Epithelial cell of esophagus (primary cell): ENCODE measurements around the gene ENTHD1.

ENCODE experiments used
- DNase-seq: peaks from one replicate; pipeline ENCODE4 v3.0.0; 2010; ENCODE audit warnings: low read depth
- H3K4me3 ChIP-seq: 2 replicates; pipeline ENCODE4 v1.5.1; 2011; ENCODE audit warnings: mild to moderate bottlenecking, low read length, control low read depth
- CTCF ChIP-seq: IDR thresholded peaks from 2 replicates; pipeline ENCODE4 v1.5.1; 2011; ENCODE audit warnings: low read depth, mild to moderate bottlenecking, low read length, control low read depth, inconsistent platforms; ENCODE audit not compliant: insufficient read depth; ENCODE audit errors: missing control alignments

Gene ENTHD1

GRCh38 chr22:39915295-39915726, 21.8 kb upstream of the ENTHD1 start:
- H3K4me3 ChIP-seq: no peak overlapping the region
- TF ChIP-seq CTCF: no peak
- no peak for DNase-seq

- H3K4me3 ChIP-seq: no peak overlapping the region
- no peak for DNase-seq
- no peak for TF ChIP-seq CTCF
Measured at GRCh38 chr22:39914584-39914983, 21.0 kb upstream of the ENTHD1 start.

- TF ChIP-seq CTCF: no peak
- no peak overlapping the region for H3K4me3 ChIP-seq
- no peak for DNase-seq
Measured at GRCh38 chr22:39913886-39914285, 20.3 kb upstream of the ENTHD1 start.

DNA sequence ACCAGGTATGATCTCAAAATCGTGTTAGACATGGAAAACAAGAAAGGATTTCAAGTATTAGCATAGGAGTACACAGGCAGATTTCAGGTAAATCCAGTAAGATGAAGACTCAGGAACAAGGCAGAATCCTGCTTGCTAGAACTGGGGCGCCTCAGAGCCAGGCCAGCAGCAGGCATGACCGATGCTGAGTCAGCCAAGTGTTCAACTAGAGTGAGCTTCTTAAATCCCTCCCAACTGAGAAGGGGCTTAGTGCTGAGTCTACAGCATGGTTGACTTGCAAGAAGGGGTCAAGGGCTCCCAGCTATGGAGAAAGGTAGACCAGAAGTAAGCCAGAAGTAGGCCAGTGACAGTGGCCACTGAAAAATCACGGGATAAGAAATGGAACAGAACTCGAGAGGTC, 19.8 kb upstream of the ENTHD1 start:
- DNase-seq: peak; percentile 7
- no peak for TF ChIP-seq CTCF
- H3K4me3 ChIP-seq: no peak overlapping the region

DNA sequence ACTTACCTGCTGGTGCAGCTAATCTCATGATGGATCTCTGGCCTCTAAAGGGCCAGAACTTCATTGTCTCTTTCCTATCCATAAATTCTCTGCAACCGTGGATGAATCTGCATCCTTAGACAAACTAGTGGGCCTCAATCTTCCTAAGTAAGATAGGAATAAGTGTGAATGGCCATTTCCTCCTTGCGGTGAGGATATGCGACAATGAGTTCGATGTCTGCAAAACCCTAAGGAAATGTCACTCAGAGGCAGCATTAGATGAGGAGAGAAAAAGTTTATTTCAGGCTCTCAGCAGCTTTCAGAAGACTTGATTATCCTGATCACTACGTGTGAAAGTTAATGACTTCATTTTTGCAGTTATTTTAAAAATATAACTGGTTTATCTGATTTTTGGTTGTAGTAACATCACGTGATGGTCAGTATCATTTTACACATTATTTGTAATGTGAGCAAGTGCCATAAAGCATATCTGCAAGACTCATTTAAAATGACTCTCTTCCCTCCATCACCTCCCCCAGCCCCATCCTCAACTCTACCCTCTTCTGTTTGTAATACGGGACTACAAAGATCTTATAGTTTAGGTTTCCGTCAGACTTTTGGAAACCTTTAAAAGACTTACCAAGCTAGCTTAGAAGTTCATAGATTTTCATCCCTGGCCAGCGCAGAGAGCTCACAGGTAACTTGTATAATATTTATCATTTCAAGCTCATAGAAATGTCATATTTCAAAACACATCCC, 17.5 kb upstream of the ENTHD1 start:
- no peak for TF ChIP-seq CTCF
- no peak for DNase-seq
- H3K4me3 ChIP-seq: no peak overlapping the region

GRCh38 chr22:39908737-39909136, 15.2 kb upstream of the ENTHD1 start:
- H3K4me3 ChIP-seq: no peak overlapping the region
- no peak for TF ChIP-seq CTCF
- peak; percentile 45 for DNase-seq

DNA sequence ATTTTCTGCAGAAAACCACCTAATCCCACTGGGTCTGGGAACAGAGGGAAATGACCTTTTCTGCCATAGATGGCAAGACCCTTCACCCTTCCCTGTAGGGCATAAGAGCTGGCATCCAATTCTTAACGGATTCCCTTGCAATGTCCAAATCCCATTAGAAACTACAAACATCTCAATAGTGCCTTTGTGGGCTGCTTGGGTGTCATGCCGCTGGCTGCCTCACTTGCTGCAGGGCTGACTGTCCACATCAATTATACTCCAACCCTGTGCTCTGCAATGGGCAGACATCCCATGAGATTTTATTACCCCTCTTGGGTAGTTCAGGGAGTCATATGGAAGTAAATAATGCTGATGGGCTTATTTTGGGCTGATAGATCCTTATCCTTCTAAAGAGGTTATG, 14.6 kb upstream of the ENTHD1 start:
- TF ChIP-seq CTCF: no peak
- DNase-seq: no peak
- no peak overlapping the region for H3K4me3 ChIP-seq
